ENCODE data around the gene IQSEC3.
"Not testable (repeated sequence)": the region's sequence is repeated elsewhere in the genome, so short reads cannot be mapped to it uniquely, and the experiment has no call there.

The IQSEC3 gene

DNA sequence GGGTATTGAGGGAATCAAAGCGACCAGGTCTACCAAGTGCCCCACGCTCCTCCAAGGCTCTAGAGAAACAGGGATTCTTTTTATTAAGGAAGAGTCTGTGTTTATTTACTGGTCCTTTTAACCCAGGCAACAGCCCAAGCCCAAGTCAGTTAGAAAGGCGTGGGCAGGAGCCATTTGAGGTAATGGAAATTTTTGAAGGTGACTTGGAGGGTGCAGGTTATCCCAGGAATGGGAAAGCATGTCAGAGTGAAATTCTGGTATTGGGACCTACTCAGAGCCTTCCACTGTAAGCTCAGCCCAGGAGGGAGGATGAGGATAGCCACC is 144.5 kb downstream of the IQSEC3 start:
- no peak overlapping the region for H3K4me3 ChIP-seq (ENCODE audit: low read length)
- H3K4me2 ChIP-seq (ENCODE audit: low read length), result no peak overlapping the region
- peaks cover 92% of the 10 kb centered on the region for H3K27me3 ChIP-seq (ENCODE audit: control insufficient read depth, insufficient read depth, low read length)
- no peaks in the 10 kb centered on the region for H3K9me3 ChIP-seq (replicated peaks; ENCODE audit: low read length)
- no peak overlapping the region for H3K9ac ChIP-seq (ENCODE audit: low read depth, low read length)
- no peaks in the 10 kb centered on the region for H3K4me1 ChIP-seq (ENCODE audit: control insufficient read depth, insufficient read depth, low read length)
- H3K36me3 ChIP-seq (ENCODE audit: insufficient read depth, low read length), result no peaks in the 10 kb centered on the region

DNA sequence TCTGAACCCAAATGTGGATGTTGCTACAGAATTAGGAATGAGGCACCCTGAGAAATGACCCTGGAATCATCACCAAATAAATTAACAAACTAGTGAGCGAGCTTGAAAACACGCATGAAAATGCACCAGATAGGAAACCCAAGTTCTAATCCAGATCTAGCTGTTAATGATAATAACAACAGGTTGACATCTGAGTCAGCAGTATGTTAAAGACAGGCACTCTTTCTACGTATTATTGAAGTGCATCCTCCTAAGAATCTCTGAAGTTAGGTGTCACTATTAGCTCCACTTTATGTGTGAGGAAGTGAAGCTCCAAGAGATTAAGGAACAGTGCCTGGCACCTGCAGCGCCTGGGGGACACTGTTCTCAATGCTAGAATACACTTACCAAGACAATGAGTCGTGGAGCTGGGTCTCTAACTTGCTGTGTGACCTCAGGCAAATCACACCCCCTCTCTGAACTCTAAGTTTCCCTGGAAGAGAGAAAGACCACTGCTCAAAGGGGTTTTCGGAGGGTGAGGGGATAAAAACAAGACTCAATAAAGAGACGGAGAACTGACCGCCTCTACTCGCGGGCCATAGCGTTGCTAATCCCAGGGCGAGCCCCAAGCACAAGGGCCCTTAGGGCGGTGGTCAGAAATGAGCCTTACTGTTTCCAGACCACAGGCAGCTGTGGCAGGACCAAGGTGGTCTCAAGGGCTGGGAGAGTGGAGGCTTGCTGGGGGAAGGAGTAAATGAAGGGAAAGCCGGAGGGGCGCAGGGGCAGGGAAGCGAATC is 145.3 kb downstream of the IQSEC3 start:
- no peaks in the 10 kb centered on the region for H3K36me3 ChIP-seq (ENCODE audit: insufficient read depth, low read length)
- no peaks in the 10 kb centered on the region for H3K4me1 ChIP-seq (ENCODE audit: control insufficient read depth, insufficient read depth, low read length)
- no peaks in the 10 kb centered on the region for H3K9me3 ChIP-seq (replicated peaks; ENCODE audit: low read length)
- H3K9ac ChIP-seq (ENCODE audit: low read depth, low read length), result no peak overlapping the region
- no peak overlapping the region for H3K4me2 ChIP-seq (ENCODE audit: low read length)
- H3K4me3 ChIP-seq (ENCODE audit: low read length), result no peak overlapping the region
- peaks cover 89% of the 10 kb centered on the region for H3K27me3 ChIP-seq (ENCODE audit: control insufficient read depth, insufficient read depth, low read length)

DNA sequence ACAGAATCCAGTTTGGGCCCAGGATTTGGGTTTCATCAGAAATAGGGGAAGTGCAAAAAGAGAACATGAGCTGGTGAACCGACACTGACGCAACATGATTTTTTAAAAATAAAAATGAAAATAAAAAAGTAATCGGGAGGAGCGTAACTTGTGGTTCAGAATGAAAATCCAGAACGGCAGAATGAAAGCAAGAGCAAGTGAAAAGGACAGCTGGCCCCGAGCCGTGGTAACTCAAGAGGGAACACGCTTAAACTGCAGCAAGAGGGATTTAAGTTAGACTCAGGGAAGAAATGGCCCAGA is 145.8 kb downstream of the IQSEC3 start:
- H3K9ac ChIP-seq (ENCODE audit: low read depth, low read length), result no peak overlapping the region
- H3K27me3 ChIP-seq (ENCODE audit: control insufficient read depth, insufficient read depth, low read length), result peaks cover 87% of the 10 kb centered on the region
- no peaks in the 10 kb centered on the region for H3K4me1 ChIP-seq (ENCODE audit: control insufficient read depth, insufficient read depth, low read length)
- H3K36me3 ChIP-seq (ENCODE audit: insufficient read depth, low read length), result no peaks in the 10 kb centered on the region
- no peaks in the 10 kb centered on the region for H3K9me3 ChIP-seq (replicated peaks; ENCODE audit: low read length)
- H3K4me2 ChIP-seq (ENCODE audit: low read length), result no peak overlapping the region
- no peak overlapping the region for H3K4me3 ChIP-seq (ENCODE audit: low read length)

DNA sequence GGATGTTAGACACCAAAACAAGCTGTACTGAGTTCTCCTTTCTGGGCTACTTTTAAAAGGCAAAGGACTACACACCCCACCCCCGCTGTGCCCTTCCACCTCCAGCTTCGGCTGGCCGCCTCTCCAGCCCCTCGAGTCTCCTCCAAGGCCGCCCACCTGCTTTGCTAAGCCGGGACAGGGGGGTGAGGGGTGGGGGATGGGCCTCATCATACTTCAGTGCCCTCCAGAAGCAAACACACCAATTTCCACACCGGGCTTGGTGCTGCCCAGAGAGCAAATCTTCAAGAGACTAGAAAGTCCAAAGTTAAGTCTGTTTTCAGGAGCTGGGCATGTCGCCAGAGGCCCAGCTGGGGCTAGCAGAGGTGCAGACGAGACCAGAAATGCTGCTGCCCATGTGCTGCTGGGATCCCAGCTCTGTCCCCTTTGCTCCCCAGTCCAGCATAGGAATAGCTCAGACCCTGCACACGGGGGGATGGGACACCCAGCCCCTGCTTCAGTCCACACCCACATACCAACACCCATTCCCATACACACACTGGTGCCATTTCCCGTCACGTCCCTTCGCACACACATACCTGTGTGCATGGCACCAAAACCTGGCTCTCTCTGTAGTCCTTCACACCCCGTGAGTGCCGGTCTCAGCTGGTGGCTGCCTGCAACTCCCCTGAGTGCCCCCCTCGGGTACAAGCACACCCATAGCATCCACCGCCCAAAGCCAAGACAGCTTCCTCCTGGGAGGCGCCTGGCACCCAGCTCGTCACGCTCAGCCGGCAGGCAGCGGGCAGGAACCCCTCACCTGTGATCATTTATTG is 146.4 kb downstream of the IQSEC3 start:
- Histone ChIP-seq H3K4me3 (ENCODE audit: low read length) (no peak overlapping the region), H3K36me3 (ENCODE audit: insufficient read depth, low read length) (no peaks in the 10 kb centered on the region), H3K4me2 (ENCODE audit: low read length) (no peak overlapping the region), H3K9ac (ENCODE audit: low read depth, low read length) (no peak overlapping the region), H3K9me3 (replicated peaks; ENCODE audit: low read length) (no peaks in the 10 kb centered on the region), H3K27me3 (ENCODE audit: control insufficient read depth, insufficient read depth, low read length) (peaks cover 84% of the 10 kb centered on the region), H3K4me1 (ENCODE audit: control insufficient read depth, insufficient read depth, low read length) (no peaks in the 10 kb centered on the region)

DNA sequence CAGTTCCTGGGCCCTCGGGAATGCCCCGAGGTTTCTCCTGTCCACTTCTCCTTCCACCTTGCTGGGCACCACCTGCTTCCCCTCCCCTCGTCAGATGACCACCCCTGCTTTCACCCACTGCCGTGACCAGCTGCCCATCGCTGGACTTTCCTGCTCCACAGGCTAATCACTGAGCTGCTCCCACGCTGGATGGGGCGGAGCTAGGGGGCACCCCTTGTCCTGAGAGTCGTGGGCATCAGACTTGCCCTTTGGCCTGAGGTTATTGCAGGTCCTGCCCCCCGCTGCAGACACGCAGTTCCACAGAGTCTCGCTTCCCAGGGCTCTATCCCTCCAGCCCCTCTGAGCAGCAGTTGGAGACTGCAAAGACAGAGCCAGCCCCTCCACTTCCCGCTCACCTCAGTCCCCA is 147.0 kb downstream of the IQSEC3 start:
- Histone ChIP-seq H3K9ac (ENCODE audit: low read depth, low read length) (no peak overlapping the region), H3K4me1 (ENCODE audit: control insufficient read depth, insufficient read depth, low read length) (no peaks in the 10 kb centered on the region), H3K27me3 (ENCODE audit: control insufficient read depth, insufficient read depth, low read length) (peaks cover 78% of the 10 kb centered on the region), H3K36me3 (ENCODE audit: insufficient read depth, low read length) (no peaks in the 10 kb centered on the region), H3K4me2 (ENCODE audit: low read length) (no peak overlapping the region), H3K4me3 (ENCODE audit: low read length) (no peak overlapping the region), H3K9me3 (replicated peaks; ENCODE audit: low read length) (no peaks in the 10 kb centered on the region)

DNA sequence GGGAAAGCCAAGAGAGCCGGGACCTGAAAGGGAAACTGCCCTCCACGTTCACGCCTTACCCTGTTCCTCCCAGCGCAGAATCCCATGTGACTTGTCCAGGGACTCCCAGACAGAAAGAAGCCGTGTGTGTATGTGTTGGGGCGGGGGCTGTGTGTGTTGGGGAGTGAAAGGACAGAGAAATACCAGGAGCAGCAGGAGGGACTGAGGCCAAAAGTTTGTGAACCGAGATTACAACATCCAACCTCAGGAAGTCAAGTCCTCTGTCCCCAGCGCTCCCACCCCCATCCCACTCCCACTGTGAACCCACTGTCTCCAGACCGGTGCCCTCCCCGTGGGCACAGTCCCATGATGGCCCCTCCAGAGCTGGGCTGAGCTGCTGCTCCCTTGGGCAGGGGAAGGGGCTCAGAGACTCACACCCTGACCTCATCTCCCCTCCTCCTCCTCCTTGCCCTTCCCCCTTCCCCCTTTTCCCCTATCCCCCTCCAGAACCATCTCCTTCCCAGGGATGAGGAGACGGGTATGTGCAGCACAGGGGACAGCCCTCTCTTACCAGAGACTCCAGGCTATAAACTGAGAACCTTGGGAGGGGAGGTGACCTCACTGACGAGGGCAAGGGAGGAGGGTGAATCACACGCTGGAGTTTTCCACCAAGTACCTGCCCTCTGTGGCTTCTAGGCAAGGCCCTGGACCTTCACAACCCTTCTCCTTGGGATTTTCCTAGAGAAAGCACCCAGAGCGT is 147.6 kb downstream of the IQSEC3 start, which contains the start of gene SLC6A12:
SLC6A12 (minus strand) TSS at position 155 of the 739 bp plus-strand sequence. CDS start 4,171 bp downstream, outside the sequence.
- no peak within 1 kb of the TSS for H3K4me3 ChIP-seq (ENCODE audit: low read length)

DNA sequence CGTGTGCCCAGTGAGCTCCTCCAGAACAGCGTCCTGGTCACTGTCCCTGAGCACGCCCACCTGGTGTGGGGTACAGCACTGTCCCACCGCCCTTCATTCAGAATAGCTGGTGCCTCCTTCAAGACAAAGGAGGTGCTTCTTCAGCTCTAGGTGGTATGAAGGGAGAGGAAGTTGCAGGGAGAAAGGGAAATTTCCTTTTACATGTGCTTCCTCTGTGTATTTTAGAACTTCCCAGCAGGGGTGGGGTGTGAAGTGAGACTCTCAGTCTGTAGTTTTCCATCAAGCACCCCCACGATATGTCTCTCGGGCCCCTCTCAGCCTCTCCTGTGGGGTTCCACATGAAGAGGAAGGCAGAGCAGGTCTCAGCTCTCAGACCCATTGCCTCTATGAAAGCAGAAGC is 148.5 kb downstream of the IQSEC3 start:
- Histone ChIP-seq H3K27me3 (ENCODE audit: control insufficient read depth, insufficient read depth, low read length) (peaks cover 74% of the 10 kb centered on the region), H3K4me1 (ENCODE audit: control insufficient read depth, insufficient read depth, low read length) (no peaks in the 10 kb centered on the region), H3K9ac (ENCODE audit: low read depth, low read length) (no peak overlapping the region), H3K36me3 (ENCODE audit: insufficient read depth, low read length) (no peaks in the 10 kb centered on the region), H3K4me3 (ENCODE audit: low read length) (no peak overlapping the region), H3K4me2 (ENCODE audit: low read length) (no peak overlapping the region), H3K9me3 (replicated peaks; ENCODE audit: low read length) (no peaks in the 10 kb centered on the region)

More for the DNA sequence above, 147.6 kb downstream of the IQSEC3 start, which contains the start of gene SLC6A12:
- Histone ChIP-seq H3K4me1 (ENCODE audit: control insufficient read depth, insufficient read depth, low read length) (no peaks in the 10 kb centered on the region), H3K9me3 (replicated peaks; ENCODE audit: low read length) (no peaks in the 10 kb centered on the region), H3K27me3 (ENCODE audit: control insufficient read depth, insufficient read depth, low read length) (peaks cover 77% of the 10 kb centered on the region), H3K9ac (ENCODE audit: low read depth, low read length) (no peak within 1 kb of the TSS), H3K4me2 (ENCODE audit: low read length) (no peak within 1 kb of the TSS), H3K36me3 (ENCODE audit: insufficient read depth, low read length) (no peaks in the 10 kb centered on the region)

DNA sequence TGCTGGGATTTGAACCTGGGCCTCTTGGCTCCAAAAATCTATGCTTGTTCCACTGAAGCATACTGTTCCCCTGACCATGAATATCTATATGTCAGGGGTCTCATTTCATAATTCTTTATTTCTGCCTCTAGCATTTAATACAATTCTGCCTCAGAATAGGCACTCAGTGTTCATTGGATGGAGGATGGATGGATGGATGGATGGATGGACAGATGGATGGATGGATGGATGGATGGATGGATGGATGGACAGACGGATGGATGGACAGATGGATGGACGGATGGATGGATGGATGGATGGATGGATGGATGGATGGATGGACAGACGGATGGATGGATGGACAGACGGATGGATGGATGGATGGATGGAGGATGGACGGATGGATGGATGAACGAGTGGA is 150.5 kb downstream of the IQSEC3 start:
- H3K9me3 ChIP-seq (replicated peaks; ENCODE audit: low read length); H3K4me3 ChIP-seq (ENCODE audit: low read length); H3K36me3 ChIP-seq (ENCODE audit: insufficient read depth, low read length); H3K9ac ChIP-seq (ENCODE audit: low read depth, low read length); H3K4me2 ChIP-seq (ENCODE audit: low read length); H3K4me1 ChIP-seq (ENCODE audit: control insufficient read depth, insufficient read depth, low read length): not testable (repeated sequence)
- peaks cover 70% of the 10 kb centered on the region for H3K27me3 ChIP-seq (ENCODE audit: control insufficient read depth, insufficient read depth, low read length)

DNA sequence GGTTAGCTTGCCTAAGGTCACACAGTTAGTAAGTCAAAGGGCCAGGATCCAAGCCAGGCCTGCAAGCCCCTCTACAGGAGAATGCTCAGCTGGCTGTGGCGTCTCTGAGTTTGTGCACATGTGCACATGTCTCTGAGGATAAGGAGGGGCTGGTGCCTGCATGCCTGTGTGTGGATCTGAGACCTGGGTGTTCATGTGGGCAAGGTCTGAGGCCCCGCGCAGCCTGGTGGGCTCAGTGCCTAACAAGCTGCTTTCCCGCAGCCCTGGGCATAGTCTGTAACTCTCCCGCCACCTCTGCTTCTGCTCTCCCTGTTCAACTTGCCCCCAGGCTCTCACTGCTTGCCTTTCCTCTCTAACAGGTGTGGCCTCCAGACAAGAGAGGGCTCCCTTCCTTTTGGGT is 151.7 kb downstream of the IQSEC3 start:
- H3K27me3 ChIP-seq (ENCODE audit: control insufficient read depth, insufficient read depth, low read length), result peaks cover 69% of the 10 kb centered on the region
- H3K4me1 ChIP-seq (ENCODE audit: control insufficient read depth, insufficient read depth, low read length), result no peaks in the 10 kb centered on the region
- no peaks in the 10 kb centered on the region for H3K9me3 ChIP-seq (replicated peaks; ENCODE audit: low read length)
- no peak overlapping the region for H3K4me3 ChIP-seq (ENCODE audit: low read length)
- no peak overlapping the region for H3K9ac ChIP-seq (ENCODE audit: low read depth, low read length)
- no peak overlapping the region for H3K4me2 ChIP-seq (ENCODE audit: low read length)
- no peaks in the 10 kb centered on the region for H3K36me3 ChIP-seq (ENCODE audit: insufficient read depth, low read length)

DNA sequence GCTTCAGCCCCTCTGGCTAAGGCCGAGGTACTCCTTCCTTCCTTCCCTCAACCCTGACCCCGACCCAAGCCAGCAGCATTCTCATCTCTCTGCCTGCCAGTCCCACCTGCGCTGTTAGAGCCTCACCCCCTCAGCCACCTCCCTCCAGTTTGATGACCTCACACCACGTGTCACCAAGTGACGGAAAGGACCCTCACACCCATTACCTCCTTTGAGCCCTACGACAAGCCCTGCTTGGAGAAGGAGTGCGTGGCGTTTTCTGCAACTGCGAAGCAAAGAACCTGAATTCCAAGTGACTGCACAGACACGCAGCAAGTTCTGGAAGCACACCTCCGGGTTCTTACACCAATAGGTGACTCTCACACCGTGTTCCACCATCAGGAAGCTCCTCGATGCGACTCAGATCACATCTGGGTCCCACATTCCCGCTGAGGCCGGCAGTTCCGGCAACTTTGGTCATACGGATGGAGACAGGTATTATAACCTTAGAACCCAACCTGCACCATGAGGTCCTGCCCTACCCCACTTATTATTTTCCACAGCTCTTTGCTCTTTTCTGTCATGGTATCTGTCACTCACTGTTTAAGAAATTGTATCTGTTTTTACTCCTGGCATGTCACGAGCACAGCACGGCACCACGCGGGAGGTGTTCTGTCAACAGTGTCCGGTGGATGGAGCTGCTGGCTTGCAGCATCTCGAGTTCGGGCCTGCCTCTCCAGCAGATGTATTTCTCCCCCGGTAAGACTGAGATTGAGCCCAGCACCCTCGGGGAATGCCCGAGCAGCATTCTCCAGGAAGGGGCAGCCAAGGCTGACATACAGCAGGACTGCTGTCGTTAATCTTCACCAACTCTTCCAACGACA is 152.4 kb downstream of the IQSEC3 start:
- Histone ChIP-seq H3K9ac (ENCODE audit: low read depth, low read length) (no peak overlapping the region), H3K4me1 (ENCODE audit: control insufficient read depth, insufficient read depth, low read length) (no peaks in the 10 kb centered on the region), H3K27me3 (ENCODE audit: control insufficient read depth, insufficient read depth, low read length) (peaks cover 69% of the 10 kb centered on the region), H3K9me3 (replicated peaks; ENCODE audit: low read length) (no peaks in the 10 kb centered on the region), H3K4me2 (ENCODE audit: low read length) (no peak overlapping the region), H3K4me3 (ENCODE audit: low read length) (no peak overlapping the region), H3K36me3 (ENCODE audit: insufficient read depth, low read length) (no peaks in the 10 kb centered on the region)

DNA sequence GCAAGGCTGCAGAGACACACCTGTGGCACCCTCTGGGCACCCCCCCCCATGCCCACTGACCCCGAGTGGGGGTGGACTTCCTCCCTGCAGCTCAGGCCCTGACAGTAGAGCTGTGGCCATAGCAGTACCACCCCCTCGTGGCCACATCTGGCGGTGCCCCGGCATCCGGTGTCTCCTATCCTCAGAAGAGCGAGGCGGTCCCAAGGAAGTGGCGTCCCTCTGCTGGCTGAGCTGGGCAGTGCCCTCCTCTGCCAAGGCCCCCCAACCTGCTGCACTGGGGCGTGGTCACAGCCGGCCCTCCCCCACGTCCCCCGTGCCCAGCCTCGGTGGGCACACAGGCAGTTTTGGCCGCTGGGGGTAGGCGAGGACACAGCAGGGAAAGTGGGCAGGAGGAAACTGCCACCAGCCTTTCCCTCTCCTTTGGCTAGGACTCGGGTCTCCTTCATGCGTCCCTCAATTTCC is 153.4 kb downstream of the IQSEC3 start:
- no peaks in the 10 kb centered on the region for H3K9me3 ChIP-seq (replicated peaks; ENCODE audit: low read length)
- peaks cover 61% of the 10 kb centered on the region for H3K27me3 ChIP-seq (ENCODE audit: control insufficient read depth, insufficient read depth, low read length)
- H3K4me2 ChIP-seq (ENCODE audit: low read length), result no peak overlapping the region
- H3K4me1 ChIP-seq (ENCODE audit: control insufficient read depth, insufficient read depth, low read length), result no peaks in the 10 kb centered on the region
- no peak overlapping the region for H3K9ac ChIP-seq (ENCODE audit: low read depth, low read length)
- H3K4me3 ChIP-seq (ENCODE audit: low read length), result no peak overlapping the region
- H3K36me3 ChIP-seq (ENCODE audit: insufficient read depth, low read length), result no peaks in the 10 kb centered on the region
